ENCODE results near the gene GRSF1.

- TF ChIP-seq, protein P1, sequence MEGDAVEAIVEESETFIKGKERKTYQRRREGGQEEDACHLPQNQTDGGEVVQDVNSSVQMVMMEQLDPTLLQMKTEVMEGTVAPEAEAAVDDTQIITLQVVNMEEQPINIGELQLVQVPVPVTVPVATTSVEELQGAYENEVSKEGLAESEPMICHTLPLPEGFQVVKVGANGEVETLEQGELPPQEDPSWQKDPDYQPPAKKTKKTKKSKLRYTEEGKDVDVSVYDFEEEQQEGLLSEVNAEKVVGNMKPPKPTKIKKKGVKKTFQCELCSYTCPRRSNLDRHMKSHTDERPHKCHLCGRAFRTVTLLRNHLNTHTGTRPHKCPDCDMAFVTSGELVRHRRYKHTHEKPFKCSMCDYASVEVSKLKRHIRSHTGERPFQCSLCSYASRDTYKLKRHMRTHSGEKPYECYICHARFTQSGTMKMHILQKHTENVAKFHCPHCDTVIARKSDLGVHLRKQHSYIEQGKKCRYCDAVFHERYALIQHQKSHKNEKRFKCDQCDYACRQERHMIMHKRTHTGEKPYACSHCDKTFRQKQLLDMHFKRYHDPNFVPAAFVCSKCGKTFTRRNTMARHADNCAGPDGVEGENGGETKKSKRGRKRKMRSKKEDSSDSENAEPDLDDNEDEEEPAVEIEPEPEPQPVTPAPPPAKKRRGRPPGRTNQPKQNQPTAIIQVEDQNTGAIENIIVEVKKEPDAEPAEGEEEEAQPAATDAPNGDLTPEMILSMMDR (conservative IDR thresholded peaks at IDR 0.05 in 1 of 2, IDR thresholded peaks at IDR 0.05 in 1 of 2; ENCODE audit: extremely low read depth in 1 of 2, insufficient read depth in 1 of 2, low read depth in 1 of 2, low read length in 2 of 2), result no peak
- no peak for TF ChIP-seq EZH2 (IDR thresholded peaks at IDR 0.05; ENCODE audit: borderline replicate concordance, low read length)
Observed at GRCh38 chr4:70863099-70863790, 23.6 kb upstream of the GRSF1 start.
